Activated T-cell treated with anti-CD3 and anti-CD28 coated beads, Interleukin-2, amount 50 U/mL, for 72 hours (primary cell): ENCODE data around the gene LHX5. TPM values are rescaled to one million over a fixed set of nuclear protein-coding genes. Genes with fewer than 3 reads are reported as not detected.
A peak's percentile ranks its signal among the peaks of the same experiment; 100 is the strongest.

Experiments
- ATAC-seq, 2 donors: fragments of 150-1000 bp; cut with Tn5 transposase; replicated peaks in 1 of 2; 2 replicates each; pipeline ENCODE4 v1.10.0; 2021; ENCODE audit warnings: moderate library complexity in 2 of 2, mild to moderate bottlenecking in 1 of 2
- DNase-seq, 2 donors: peaks; one replicate each; pipeline ENCODE4 v3.0.0; 2021 to 2022; ENCODE audit warnings: mixed read lengths in 1 of 2
- H3K27ac Mint-ChIP-seq: one replicate; pipeline ENCODE4 v1.8.0; 2022; ENCODE audit warnings: mild to moderate bottlenecking, moderate library complexity, mixed read lengths
- H3K27me3 Mint-ChIP-seq: one replicate; pipeline ENCODE4 v1.8.0; 2022; ENCODE audit warnings: low read depth, mixed read lengths
- H3K36me3 Mint-ChIP-seq, 2 donors: one replicate each; pipeline ENCODE4 v1.8.0; 2022; ENCODE audit warnings: mixed read lengths in 2 of 2, mild to moderate bottlenecking in 1 of 2; ENCODE audit not compliant: insufficient read depth in 2 of 2
- H3K4me1 Mint-ChIP-seq: one replicate; pipeline ENCODE4 v1.8.0; 2022; ENCODE audit warnings: low read depth, mixed read lengths
- H3K4me3 Mint-ChIP-seq, 2 donors: one replicate each; pipeline ENCODE4 v1.8.0; 2022; ENCODE audit warnings: mild to moderate bottlenecking in 2 of 2, mixed read lengths in 2 of 2, moderate library complexity in 2 of 2
- H3K9me3 Mint-ChIP-seq, 2 donors: one replicate each; pipeline ENCODE4 v1.8.0; 2022; ENCODE audit warnings: mixed read lengths in 2 of 2
- total RNA-seq, 2 donors: library from RNA; stranded (reverse); gene quantifications; one replicate each; pipeline ENCODE4 v1.2.3, GENCODE V29; 2022

LHX5 gene
- total RNA-seq, 2 donors from 2014 or later: 0.07 to 0.19 TPM

DNA sequence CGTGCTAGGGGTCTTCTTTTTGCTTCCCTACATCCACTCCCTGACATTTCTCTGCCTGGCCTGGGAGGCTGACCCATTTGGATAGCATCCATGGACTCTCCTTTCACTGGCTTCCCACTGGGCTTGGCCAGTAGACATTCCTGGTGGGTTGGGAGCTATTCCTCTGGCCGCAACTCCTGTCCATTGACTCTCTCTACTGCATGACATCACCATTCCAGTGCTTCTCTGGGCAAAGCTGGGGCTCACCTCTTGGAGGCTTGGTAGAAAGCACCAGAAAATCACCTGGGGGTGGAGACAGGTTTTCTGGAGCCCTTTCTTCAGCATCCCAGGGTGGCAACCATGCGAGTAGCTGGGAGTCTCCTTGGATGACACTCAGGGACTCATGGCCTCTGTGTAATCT lies 16.7 kb upstream of the LHX5 start:
- Mint-ChIP-seq H3K27me3 (peaks cover 40% of the 10 kb centered on the region), H3K9me3 (peaks cover 0 to 7% of the 10 kb centered on the region in 2 donors), H3K4me1 (no peaks in the 10 kb centered on the region), H3K27ac (no peak overlapping the region), H3K36me3 (peaks cover 0 to 3% of the 10 kb centered on the region in 2 donors), H3K4me3 (no peak overlapping the region)
- DNase-seq (no peak), ATAC-seq (no peak)

DNA sequence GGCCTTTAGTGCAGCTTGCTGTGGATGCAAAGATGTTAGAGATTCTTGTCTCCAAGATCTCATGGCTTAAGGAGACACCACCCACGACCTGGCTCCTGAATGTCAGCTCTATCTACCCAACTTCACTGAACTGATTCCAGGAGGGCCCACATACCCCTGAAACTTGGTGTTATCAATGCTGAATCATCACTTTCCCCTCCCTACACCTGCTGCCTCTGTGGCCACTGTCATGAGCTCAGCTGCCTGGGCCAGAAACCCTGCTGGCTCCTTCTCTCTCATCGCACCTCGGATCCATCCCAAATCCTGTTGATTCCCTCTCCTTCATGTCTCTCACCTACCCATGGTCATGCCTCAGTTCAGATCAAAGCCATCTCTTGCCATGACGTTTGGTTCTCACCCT lies 15.1 kb upstream of the LHX5 start:
- Mint-ChIP-seq H3K4me3 (no peak overlapping the region), H3K27ac (no peak overlapping the region), H3K4me1 (no peaks in the 10 kb centered on the region), H3K36me3 (peaks cover 0 to 3% of the 10 kb centered on the region in 2 donors), H3K27me3 (peaks cover 55% of the 10 kb centered on the region), H3K9me3 (peaks cover 0 to 5% of the 10 kb centered on the region in 2 donors)
- no peak for ATAC-seq
- no peak for DNase-seq

DNA sequence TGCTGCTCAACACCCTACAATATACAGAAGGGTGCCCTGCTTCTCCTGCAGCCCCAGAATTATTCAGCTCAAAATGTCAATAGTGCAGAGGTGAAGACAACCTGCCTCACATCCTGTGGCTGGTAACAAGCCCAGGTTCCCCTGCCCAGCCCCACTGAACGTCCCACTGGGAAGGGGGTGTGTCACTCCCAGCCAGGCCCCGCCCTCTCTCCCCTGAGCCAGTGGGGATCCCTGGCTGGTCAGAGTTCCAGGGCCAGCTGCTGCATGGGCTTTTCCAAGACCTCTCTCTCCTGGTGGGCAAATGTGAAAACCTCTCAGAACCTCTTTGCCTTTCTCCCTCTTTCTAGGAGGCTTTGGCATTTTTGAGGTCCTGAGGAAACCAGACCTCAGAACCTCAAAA lies 13.7 kb upstream of the LHX5 start:
- H3K27ac Mint-ChIP-seq: no peak overlapping the region
- H3K27me3 Mint-ChIP-seq: peaks cover 62% of the 10 kb centered on the region
- no peaks in the 10 kb centered on the region for H3K36me3 Mint-ChIP-seq
- no peak overlapping the region for H3K4me3 Mint-ChIP-seq
- no peaks in the 10 kb centered on the region for H3K4me1 Mint-ChIP-seq
- H3K9me3 Mint-ChIP-seq: peaks cover 0 to 4% of the 10 kb centered on the region in 2 donors
- DNase-seq: no peak
- ATAC-seq: no peak

DNA sequence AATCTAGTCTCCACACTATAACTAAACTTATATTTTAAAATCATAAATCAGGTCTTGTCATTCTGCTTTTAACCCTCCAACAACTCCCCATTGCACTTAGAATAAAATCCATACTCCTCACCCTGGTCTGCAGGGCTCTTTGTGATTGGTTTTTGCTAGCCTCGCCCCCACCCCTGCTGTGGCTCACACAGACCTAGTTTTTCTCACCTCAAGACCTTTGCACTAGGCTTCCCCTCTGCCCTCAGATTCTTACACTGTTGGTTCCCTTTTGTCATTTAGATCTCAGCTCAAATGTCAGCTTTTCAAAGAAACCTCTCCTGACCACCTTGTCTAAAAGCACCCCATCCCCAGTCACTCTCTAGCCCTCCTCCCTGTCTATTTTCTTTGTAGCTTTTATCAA lies 10.7 kb upstream of the LHX5 start:
- no peak overlapping the region for H3K27ac Mint-ChIP-seq
- peaks cover 11% of the 10 kb centered on the region for H3K4me1 Mint-ChIP-seq
- peaks cover 67% of the 10 kb centered on the region for H3K27me3 Mint-ChIP-seq
- no peak overlapping the region for H3K4me3 Mint-ChIP-seq
- H3K9me3 Mint-ChIP-seq: peaks cover 1 to 2% of the 10 kb centered on the region in 2 donors
- no peak for DNase-seq
- H3K36me3 Mint-ChIP-seq: peaks cover 3 to 4% of the 10 kb centered on the region in 2 donors
- no peak for ATAC-seq

DNA sequence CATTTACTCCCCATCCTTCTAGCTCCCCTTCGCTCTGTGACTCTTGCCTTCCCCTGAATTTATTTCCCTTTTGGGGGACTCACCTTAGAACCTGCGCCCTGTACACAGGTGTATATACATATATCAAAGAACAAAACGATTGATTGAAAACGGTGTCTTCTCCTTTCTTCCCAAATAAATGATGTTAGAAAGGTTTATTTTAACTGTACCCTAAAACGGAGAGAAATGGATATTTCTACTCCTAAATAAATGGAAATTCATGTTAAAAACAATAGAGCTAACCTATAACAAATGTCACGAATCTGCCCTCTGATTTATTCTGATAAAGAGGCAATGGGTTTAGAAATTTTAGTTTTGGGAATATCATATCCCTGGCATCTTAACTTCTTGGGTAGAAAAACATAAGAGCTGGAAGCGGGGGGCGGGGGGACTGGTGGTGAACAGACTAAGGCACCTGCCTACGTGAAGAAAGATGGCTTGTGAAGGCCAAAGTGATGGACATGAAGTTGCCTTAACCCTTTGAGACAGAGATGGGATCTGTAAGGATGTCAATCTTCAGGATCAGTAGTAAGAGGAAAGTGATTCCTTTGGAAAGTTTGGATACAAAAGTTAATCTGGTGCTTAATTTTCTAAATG lies 8.8 kb upstream of the LHX5 start:
- DNase-seq (no peak), ATAC-seq (no peak)
- Mint-ChIP-seq H3K4me3 (no peak overlapping the region), H3K27me3 (peaks cover 66% of the 10 kb centered on the region), H3K9me3 (peaks cover 0 to 2% of the 10 kb centered on the region in 2 donors), H3K36me3 (peaks cover 3 to 4% of the 10 kb centered on the region in 2 donors), H3K4me1 (peaks cover 11% of the 10 kb centered on the region), H3K27ac (peak overlapping the region; percentile 69)

DNA sequence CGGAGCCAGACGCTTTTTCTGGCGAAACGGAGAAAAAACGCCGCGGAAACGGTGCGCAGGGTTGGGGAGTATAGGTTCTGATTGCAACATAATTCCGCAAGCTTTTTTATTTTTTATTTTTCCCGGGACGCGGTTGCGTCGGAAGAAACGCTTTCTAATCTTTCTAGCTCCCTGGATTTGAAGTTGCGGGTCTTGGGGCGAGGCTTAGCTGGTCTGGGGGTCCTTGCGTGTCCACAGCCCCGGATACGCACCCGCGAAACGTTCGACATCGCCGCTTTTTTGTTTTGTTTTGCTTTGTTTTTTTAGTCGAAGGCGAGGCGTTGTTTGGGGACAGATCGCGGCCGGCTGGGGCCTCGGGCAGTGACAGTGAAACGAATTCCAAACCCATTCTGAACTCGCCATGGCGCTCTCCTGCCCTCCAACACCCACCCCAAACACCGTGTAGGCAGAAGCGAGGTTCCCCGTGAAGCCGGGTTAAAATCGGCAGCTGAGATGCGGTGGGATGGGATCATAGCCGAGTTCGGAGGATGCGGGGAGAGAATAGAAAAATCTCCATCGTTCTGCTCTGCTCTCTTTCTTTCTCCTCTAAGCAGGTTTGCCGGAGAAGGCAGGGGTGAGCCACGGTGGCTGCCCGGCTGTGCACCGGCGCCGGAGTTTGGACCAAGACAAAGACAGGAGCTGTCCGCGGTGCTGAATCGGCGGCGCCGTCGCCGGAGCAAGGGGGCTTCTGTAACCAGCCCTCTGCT lies 8.1 kb upstream of the LHX5 start:
- DNase-seq: peak; percentile 40 to 59
- H3K4me3 Mint-ChIP-seq: peak overlapping the region; percentile 27 to 39
- H3K27ac Mint-ChIP-seq: peak overlapping the region; percentile 69
- H3K4me1 Mint-ChIP-seq: peaks cover 11% of the 10 kb centered on the region
- H3K36me3 Mint-ChIP-seq: peaks cover 3 to 4% of the 10 kb centered on the region in 2 donors
- H3K27me3 Mint-ChIP-seq: peaks cover 73% of the 10 kb centered on the region
- no peak for ATAC-seq
- H3K9me3 Mint-ChIP-seq: peaks cover 0 to 2% of the 10 kb centered on the region in 2 donors

DNA sequence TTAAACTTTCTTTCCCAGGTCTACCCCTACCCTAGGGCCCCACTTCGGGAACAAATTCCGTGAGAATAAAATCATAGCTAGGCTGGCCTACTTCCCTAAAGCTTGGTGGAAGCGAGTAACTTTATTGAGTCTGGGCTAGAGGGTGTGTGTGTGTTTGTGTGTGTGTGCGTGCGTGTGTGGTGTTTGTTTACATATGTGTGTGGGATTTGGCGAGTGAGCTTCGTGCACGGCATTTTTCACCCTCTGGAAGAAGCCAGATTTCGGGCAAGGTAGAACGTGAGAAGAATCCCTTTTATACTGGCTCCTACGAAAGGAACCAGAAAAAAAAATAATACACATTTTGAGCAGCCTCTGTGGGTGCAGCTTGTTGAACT lies 7.5 kb upstream of the LHX5 start:
- Mint-ChIP-seq H3K9me3 (peaks cover 0 to 2% of the 10 kb centered on the region in 2 donors), H3K36me3 (peaks cover 3 to 4% of the 10 kb centered on the region in 2 donors), H3K4me1 (peaks cover 16% of the 10 kb centered on the region), H3K27me3 (peaks cover 79% of the 10 kb centered on the region), H3K27ac (peak overlapping the region; percentile 3), H3K4me3 (no peak overlapping the region)
- DNase-seq: no peak
- no peak for ATAC-seq

DNA sequence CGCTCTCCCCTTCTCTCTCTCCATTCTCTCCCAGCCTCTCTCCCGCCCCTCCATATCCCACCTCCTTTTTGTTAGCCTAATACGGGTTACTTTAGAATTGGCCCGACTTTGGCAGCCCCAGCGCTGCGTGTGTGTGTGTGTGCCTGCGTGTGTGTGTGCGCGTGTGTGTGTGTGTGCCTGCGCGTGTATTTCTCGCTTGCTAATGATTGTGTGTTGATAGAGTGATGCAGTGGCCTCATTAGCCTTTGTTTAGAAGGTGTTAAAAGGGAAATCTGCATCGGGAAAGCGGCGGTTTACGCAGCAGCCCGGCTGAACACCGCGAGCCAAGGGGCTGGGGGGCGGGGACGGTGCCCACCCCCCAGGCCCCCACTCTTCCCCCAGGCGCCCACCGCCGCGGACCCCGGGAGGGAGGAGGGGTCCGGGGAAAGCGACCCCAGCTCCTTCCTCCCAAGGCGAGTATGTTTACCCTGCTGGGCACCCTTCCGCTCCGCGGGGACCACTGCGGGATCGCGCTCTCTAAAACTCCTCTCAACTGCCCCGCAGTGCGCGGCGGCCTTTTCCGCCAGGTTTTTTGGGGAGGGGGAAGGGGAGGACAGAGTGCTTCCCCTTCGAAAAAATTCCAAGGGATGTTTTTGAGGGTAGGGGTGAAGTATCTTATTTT lies 6.8 kb upstream of the LHX5 start:
- ATAC-seq: no peak
- Mint-ChIP-seq H3K27ac (no peak overlapping the region), H3K4me3 (no peak overlapping the region), H3K9me3 (peaks cover 0 to 2% of the 10 kb centered on the region in 2 donors), H3K36me3 (peaks cover 3 to 4% of the 10 kb centered on the region in 2 donors), H3K27me3 (peaks cover 83% of the 10 kb centered on the region), H3K4me1 (peaks cover 18% of the 10 kb centered on the region)
- no peak for DNase-seq

DNA sequence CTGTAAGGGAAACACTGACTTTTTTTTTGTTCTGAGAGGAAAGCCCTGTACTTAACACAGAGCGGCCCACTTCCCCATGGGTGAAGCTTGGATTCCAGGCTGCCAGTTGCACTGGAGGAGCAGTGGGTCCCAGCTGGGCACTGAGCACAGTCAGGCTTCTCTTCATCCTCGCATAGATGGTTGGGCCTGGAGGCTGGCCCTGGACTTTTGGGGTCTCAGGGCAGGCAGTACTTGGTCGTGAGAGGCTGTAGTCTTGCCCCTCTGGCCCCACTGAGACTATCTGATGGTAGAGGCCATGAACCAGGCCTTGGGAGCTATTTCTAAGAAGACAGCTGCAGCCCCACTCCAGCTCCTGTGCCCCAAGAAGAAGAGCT lies 6.2 kb upstream of the LHX5 start:
- H3K4me1 Mint-ChIP-seq: peaks cover 18% of the 10 kb centered on the region
- H3K4me3 Mint-ChIP-seq: no peak overlapping the region
- H3K36me3 Mint-ChIP-seq: peaks cover 3 to 4% of the 10 kb centered on the region in 2 donors
- H3K27ac Mint-ChIP-seq: no peak overlapping the region
- DNase-seq (no peak), ATAC-seq (no peak)
- H3K9me3 Mint-ChIP-seq: peaks cover 0 to 2% of the 10 kb centered on the region in 2 donors
- H3K27me3 Mint-ChIP-seq: peaks cover 83% of the 10 kb centered on the region

DNA sequence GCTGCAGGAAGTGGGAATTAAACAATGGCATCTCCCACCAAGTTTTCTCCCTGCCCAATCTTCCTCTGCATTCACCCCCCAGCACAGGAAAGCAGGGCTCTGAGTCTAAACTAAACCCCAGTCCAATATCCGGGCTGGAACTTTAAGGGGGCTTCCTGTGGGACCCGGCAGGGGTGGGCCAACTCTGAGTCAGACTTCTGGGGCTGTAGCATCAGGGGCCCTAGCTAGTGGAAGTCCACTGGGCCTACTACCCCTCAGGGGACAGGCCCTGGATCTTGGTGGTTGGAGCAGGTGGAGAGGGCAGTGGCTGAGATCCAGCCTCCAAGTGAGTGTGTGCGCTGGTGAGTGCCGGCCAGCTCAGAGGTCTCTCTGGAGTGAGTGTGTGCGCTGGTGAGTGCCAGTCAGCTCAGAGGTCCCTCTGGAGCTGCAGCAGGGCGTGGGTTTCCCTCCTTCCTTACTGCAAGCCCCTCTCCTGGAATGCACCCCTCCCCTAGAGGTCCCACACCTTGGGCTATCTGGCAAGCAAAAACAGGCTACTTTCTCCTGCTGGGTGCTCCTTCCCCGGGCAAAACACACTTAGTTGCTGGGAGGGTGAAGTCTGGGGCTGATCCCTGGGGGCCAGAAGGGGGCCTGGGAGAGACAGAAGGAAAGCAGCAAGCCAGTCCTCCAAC lies 5.6 kb upstream of the LHX5 start:
- Mint-ChIP-seq H3K27me3 (peaks cover 83% of the 10 kb centered on the region), H3K27ac (no peak overlapping the region), H3K36me3 (peaks cover 3 to 4% of the 10 kb centered on the region in 2 donors), H3K4me1 (peaks cover 18% of the 10 kb centered on the region), H3K4me3 (no peak overlapping the region), H3K9me3 (peaks cover 0 to 2% of the 10 kb centered on the region in 2 donors)
- DNase-seq (no peak), ATAC-seq (no peak)

DNA sequence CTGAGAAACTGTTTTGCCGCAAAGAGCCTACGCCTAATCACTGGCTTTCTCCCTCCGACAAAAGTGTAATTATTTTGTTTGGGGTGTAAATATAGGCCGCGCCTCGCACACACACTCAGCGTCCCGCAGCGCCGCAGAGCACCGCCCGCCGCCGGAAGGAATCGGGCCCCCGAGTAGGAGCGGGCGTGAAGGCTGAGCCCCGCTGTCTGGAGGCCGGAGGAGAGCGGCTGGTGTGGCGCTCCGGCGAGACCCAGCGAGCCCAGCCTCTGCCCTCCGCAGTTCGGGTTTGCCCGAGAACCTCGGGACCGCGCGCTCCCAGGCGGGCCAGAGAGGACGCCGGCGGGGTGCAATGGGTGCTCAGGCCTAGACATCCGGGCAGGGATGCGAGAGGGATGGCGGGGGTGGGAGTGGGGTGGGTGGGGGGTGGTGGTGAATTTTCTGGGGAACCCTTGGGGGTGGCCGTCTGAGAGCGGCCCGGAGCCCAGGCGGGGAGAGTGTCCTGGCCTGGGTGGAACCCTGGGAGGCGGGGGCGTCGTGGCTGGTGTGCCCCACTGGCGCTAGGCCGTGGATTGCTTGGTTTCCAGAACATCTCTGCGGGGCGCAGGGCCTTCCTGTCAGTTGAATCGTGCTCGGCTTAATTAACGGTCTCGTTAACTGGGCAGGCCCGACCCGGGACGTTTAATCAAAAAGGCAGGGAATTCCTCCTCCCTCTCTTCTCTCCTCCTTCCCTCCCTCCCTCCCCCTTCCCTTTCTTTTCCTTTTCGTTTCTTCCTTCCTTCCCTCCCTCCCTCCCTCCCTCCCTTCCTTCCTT lies 4.7 kb upstream of the LHX5 start:
- DNase-seq (no peak), ATAC-seq (no peak)
- Mint-ChIP-seq H3K4me3 (no peak overlapping the region), H3K27me3 (peaks cover 86% of the 10 kb centered on the region), H3K36me3 (peaks cover 3 to 4% of the 10 kb centered on the region in 2 donors), H3K27ac (no peak overlapping the region), H3K4me1 (peaks cover 22% of the 10 kb centered on the region), H3K9me3 (peaks cover 0 to 2% of the 10 kb centered on the region in 2 donors)

DNA sequence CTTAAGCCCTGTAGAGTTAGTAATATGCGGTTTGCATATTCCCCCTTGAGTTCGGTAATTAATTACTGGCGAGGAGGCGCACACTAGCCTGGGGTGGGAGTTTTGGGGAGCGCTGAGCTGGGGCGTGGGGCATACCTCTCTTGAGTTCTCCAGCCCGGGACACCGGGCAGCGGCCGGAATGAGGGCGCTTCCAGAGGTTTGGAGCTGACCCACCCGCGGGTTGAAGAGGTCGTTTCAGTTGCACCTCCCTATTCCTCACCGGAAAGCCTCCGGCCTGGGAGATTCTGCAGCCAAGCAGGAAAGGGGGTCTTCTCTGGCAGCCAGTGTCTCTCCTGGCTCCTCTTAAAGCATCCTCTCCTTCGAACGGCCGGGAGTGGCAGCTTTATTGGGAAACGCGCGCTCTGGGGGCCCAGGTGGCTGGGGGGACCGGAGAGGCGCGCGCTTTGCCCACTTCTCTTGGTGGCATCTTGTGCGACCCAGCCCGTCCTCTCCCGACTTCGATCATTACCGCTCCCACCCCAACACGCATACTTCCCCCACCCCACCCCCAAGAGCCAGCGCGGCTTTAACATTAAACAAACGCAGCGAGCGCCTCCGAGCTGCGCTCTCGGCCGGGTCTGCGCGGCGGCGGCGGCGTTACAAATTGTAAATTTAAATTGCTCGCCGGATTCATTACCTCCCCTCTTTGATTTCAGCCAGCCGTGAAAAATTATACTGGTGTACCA lies 3.9 kb upstream of the LHX5 start:
- Mint-ChIP-seq H3K27ac (no peak overlapping the region), H3K36me3 (peaks cover 3 to 4% of the 10 kb centered on the region in 2 donors), H3K4me1 (peaks cover 27% of the 10 kb centered on the region), H3K4me3 (peak overlapping the region in 1 of 2 donors; percentile 48), H3K27me3 (peaks cover 84% of the 10 kb centered on the region), H3K9me3 (peaks cover 0 to 2% of the 10 kb centered on the region in 2 donors)
- no peak for ATAC-seq
- DNase-seq: no peak
